ENCODE measurements around the gene WDR31.
A peak's percentile ranks its signal among the peaks of the same experiment; 100 is the strongest.

The WDR31 gene

DNA sequence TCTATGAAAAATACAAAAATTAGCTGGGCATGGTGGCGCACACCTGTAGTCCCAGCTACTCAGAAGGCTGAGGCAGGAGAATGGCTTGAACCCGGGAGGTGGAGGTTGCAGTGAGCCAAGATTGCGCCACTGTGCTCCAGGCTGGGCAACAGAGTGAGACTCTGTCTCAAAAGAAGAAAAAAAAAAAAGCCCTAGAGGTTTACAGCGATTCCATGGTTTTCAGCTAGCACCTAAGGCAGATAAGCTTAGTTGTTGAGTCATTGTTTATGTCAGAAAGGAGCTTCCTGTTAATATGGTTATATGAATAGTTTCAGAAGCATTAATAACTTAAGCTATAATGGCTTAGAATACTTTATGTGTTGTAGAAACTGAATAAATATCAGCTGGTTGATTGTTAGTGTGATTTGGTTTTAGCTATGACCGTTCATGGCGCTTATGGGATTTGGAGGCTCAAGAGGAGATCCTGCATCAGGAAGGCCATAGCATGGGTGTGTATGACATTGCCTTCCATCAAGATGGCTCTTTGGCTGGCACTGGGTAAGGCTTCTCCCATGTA lies 49.9 kb downstream of the WDR31 start:
- no peak for DNase-seq

- DNase-seq = no peak
These were observed 51.0 kb downstream of the WDR31 start for GRCh38 chr9:113289091-113289490.

- no peak for DNase-seq
These were observed 58.7 kb downstream of the WDR31 start for GRCh38 chr9:113281356-113281755.

GRCh38 chr9:113278840-113279239 lies 61.2 kb downstream of the WDR31 start:
- DNase-seq = no peak

DNA sequence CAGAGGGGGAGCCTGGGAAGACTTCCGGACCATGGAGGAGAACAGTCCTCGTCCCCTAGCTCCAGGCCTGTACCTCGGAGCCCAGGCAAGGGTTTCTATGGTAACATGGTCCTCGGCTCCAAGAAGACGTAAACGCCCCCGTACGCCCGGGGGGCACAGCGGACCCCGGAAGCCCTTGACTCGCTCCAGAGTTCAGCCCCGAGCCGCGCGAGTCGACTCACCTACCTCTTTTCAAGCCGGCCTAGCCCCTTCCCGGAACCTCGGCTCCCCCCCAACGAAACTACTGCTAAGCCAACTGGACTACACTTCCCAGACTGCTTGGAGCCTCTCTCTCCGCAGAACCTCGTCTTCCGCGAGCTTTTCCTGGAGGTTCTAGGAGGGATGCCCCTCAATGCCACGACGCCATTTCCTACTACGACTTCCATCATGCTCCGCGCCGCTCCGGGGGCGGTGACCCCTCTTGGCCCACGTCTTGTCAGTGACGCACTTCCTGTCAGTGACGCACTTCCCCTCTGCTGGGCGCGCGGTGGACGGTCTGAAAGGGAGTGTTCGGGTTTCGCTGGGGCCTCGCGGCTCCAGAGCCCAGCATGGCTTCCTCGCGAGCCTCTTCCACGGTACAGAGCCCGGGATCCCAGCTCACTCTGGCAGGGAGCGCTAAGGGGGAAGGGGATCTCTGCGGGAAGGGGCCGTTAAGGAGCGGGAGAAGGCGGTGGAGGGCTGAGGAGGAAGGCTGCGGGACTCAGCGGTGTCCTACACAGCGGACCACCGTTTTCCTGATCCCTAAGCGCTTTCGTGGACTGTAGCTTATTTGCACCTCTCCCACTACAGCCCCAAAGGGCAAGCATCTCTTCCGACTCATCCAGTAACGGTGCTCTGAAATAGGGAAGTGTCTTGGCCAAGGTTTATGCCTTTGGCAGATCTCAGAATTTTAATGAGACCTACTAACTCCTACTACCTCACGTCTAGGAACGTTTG lies 64.6 kb downstream of the WDR31 start, which contains the start of the genes CDC26 and PRPF4:
Gene CDC26 (minus strand): TSS at position 416 of the 975 bp plus-strand sequence. CDS start 3,065 bp downstream, outside the sequence.
Gene PRPF4 (plus strand): TSS at position 502 of the 975 bp plus-strand sequence. CDS start 86 bp downstream, at position 588.
- peak; percentile 97 for DNase-seq

DNA sequence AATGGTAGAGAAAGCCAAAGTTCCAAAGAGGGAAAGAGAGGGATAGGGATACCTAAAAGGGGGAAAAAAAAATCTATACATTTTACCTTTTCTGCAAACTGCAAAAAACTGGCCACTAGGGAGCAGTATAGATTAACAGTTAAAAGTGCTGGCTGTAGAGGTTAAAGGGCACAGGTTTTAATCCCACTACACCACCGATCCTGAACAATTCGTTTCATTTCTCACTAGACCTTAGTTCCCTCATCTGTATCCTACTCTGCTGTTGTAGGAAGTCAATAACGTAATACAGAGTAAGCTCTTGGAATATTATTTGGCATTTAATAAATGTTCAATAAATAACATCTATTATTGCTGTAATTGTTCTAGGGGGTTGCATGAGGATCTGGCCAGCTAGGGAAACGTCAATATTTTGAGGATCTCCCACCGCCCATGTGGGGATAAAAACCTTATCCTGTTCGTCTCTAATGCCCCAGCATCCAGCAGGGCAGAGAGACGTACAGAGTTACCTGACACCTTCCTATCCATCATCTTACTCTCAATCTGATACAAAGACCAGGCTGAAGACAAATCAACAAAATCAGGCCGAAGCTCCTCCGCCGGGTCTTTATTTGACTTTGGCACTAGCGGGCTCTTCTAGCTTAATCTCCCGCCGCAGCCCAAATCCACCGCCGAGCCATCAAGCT lies 65.5 kb downstream of the WDR31 start:
- no peak for DNase-seq

DNA sequence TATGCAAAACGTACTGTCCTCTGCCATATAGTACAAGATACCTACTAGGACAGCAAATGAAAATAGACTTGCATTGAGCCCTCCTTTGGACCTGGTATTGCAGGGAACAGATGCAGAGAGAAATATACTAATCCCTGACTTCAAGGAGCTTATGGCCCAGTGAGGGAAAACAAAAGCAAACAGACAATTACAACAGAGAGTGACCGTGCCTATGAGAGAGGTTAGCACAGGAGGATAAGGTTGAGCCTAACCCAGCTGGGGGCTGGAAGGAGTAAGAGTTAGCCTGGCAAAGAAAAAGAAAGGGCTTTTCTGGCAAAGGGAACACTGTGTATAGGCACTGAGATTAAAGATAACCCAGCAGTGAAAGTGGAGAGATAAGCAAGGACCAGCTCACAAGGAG lies 70.2 kb downstream of the WDR31 start:
- DNase-seq = no peak

DNA sequence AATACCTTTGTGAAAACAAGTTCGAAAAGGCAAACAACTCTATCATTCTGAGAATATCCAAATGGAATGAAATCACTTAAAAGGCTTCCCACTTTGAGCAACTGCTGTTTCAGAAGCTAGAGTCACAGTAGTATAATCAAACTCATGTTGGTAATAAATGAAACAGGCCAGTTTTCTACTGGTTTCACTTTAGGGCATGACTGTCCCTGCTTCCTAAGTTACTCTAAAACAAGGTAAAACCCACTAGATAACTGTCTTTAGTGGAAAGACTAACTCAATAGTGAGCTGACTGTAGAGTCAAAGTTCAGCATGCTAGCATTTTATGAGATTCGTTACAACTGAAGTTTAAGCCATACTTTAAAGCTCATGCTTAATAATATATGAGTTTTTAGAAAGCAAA lies 70.7 kb downstream of the WDR31 start:
- no peak for DNase-seq

DNA sequence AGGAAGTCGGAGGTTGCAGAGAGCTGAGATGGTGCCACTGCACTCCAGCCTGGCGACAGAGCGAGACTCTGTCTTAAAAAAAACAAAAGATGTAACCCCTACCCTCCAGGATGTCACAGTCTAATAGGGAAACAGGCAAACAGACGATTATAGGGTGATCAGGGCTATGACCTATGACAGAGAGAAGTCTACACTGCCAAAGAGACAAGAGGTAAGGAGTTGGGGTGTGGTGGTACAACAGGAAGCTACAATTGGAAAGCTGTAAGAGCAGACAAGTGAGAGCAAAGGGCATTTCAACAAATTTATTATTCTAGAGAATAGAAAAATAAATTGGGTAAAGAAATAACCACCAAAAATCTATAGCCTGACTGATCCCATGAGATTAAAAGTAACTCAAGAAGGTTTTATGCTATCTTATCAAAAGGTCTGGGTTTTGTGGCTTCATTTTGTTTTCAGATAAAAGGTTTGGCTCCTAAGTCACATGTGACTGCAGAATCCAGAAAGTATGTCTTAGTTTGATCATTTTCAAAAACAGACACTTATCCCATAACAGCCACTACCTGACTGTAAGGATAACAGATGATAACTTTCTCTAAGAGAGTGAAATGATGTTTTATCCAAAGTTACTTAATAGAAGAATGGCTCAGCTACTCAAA lies 72.0 kb downstream of the WDR31 start:
- DNase-seq = no peak

GRCh38 chr9:113266174-113266573 lies 73.9 kb downstream of the WDR31 start:
- no peak for DNase-seq
